HG03039 (cell line): Measurements from ENCODE around the gene YES1.
"Not testable (repeated sequence)": the region's sequence is repeated elsewhere in the genome, so short reads cannot be mapped to it uniquely, and the experiment has no call there.

Experiments
- ATAC-seq: cut with Tn5 transposase; IDR thresholded peaks from one replicate; pipeline ENCODE4 v1.9.1; 2021; ENCODE audit warnings: mild to moderate bottlenecking, moderate library complexity; ENCODE audit not compliant: unreplicated experiment

YES1 gene

DNA sequence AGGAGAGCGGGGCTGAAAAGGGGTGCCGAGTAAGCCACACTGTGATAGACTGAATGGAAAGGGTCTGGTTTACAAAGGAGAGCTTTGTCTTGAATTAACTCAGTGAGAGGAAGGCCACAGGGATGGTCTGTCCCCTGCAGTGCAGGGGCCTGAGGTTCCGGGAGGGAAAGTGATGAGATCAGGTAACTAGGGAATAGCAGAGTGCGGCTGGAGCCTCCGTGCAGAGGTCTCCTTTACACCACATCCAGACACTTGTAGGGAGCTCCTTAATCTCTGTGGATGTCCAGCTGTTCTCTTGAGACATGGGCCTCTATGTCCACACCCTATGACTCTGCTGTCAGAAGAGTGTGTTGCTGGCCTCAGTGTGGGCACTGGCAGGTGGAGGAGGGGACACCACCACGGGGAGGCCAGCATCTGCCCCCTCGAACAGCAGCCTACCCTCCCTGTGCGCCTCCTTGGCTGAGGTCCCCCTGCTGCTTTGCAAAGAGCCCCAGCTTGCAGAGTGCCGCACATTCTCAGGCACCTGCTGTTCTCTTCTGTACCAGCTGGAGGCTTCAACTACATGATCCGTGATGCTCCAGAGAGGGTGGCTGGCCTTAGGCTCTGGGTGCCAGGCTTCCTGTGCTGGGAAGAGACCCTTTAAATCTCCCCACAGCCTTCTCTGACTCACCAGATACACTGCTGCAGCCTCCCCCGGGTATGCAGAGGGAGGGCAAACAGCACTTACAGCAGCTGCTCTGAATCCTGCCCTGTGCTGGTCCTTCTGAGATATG lies 125.5 kb downstream of the YES1 start:
- no peak for ATAC-seq

GRCh38 chr18:685438-685837 lies 126.6 kb downstream of the YES1 start:
- ATAC-seq: no peak

- no peak for ATAC-seq
Observed at GRCh38 chr18:683531-683930, 128.5 kb downstream of the YES1 start.

DNA sequence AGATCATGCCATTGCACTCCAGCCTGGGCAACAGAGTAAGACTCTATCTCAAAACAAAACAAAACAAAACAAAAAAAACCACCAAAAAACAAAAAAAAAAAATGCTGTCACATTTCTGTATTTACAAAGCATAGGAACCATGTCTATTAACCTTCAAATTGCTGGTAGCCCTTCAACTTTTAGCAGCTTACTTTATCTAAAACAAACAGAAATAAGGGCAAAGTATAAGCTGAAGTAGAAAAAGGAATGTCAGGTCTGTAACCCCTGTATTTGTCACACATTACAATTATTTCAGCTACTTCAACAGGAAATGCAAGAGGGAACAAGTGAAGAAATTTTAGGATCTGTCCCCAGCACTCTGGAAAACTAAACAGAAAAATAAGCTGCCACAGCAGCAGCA lies 129.2 kb downstream of the YES1 start:
- ATAC-seq: no peak

DNA sequence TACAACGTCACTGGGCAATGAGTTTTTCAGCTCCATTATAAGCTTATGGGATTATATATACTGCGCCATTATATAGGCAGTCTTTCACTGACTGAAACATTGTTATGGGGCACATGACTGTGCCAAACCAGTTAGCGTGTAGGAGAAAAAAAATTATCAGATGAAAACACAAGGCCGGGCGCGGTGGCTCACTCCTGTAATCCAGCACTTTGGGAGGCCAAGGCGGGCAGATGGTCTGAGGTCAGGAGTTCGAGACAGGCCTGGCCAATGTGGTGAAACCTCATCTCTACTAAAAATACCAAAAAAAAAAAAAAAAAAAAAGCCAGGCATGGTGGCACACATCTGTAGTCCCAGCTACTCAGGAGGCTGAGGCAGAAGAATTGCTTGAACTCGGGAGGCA lies 129.6 kb downstream of the YES1 start:
- ATAC-seq: not testable (repeated sequence)

GRCh38 chr18:681985-682384 lies 130.1 kb downstream of the YES1 start:
- ATAC-seq: no peak

DNA sequence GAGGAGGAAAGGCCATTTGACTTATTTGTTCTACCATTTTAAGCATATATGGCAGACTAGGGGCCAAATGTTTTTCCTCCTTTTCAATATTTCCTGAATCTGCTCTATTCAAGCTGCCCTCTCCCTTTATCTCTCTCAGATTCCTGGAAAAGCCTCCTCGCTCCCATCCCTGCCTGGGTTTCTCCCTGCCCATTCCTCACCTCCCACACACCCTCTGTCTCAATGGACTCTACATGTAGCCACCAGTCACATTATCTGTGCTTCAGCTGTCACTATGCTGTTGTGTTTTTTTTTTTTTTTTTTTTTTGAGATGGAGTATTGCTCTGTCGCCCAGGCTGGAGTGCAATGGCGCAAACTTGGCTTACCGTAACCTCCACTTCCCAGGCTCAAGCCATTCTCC lies 131.7 kb downstream of the YES1 start:
- ATAC-seq: no peak

GRCh38 chr18:679516-679915 lies 132.5 kb downstream of the YES1 start:
- ATAC-seq: no peak

GRCh38 chr18:678482-679182 lies 133.4 kb downstream of the YES1 start:
- ATAC-seq: no peak

DNA sequence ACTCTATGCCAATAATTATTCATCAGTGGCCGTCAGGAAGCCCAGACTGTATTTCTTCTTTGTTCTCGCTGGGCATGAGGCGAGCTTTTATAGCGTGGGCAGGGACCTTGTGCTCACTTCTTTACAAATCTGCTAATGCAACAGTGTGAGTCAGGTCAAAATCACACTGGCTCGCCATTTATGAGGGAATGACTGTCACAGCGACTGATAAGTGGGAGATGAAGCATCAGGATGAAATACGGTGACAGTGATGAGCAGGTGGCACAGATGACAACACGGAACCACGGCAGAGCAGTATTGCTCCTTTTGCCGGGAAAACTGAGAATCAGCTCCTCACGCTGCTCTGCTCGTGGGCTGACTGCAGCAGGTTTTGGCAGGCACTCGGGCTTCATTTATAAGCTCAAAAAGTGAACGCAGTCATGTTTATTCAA lies 134.1 kb downstream of the YES1 start:
- no peak for ATAC-seq

DNA sequence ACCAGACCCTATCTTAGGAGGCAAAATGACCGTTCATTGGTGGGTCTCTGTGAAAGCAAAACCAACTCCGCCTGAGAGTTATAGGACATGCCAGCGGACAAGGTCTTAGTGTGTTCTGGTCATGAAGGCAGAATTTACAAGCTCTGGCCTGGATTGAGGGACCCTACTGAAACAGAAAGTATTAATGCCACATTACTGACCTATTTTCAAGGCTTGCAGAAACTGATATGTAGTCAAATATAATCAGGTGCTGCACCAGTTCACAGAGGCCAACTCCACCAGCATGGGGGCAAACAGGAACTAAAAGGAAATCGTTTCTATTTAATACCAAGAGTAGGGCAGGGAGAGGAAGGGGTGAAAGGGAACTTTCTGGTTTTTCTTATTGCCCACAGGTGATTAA lies 134.9 kb downstream of the YES1 start:
- no peak for ATAC-seq

GRCh38 chr18:676736-677135 lies 135.3 kb downstream of the YES1 start:
- ATAC-seq: no peak

DNA sequence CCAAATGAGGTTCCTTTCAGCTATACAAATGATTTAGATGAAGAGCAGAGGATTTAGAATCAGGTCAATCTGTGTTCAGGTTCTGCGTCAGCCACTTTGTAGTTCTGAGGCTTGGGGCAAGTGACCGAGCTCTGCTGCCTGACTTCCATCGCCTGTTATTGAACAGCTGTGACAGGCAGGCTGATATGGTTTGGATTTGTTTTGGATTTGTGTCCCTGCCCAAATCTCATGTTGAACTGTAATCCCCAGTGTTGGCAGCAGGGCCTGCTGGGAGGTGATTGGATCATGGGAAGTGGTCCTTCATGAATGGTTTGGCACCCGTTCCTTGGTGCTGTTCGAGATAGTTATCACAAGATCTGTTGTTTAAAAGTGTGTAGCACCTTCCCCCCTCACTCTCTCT lies 136.0 kb downstream of the YES1 start:
- ATAC-seq: no peak

- no peak for ATAC-seq
Observed at GRCh38 chr18:675307-675706, 136.7 kb downstream of the YES1 start.

DNA sequence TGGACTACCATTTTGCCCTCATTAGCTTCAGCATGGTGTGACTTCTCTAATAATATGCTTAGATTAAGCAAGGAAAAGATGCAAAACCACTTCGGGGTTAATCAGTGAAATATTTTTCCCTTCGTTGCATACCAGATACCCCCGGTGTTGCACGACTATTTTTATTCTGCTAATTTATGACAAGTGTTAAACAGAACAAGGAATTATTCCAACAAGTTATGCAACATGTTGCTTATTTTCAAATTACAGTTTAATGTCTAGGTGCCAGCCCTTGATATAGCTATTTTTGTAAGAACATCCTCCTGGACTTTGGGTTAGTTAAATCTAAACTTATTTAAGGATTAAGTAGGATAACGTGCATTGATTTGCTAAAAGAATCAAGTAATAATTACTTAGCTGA lies 138.3 kb downstream of the YES1 start:
- no peak for ATAC-seq

- ATAC-seq: no peak
Observed at GRCh38 chr18:673317-673716, 138.7 kb downstream of the YES1 start.
